GM10266 (cell line): ENCODE measurements around the gene SOWAHC.
A peak's percentile ranks its signal among the peaks of the same experiment; 100 is the strongest.
"Not testable (repeated sequence)": the region's sequence is repeated elsewhere in the genome, so short reads cannot be mapped to it uniquely, and the experiment has no call there.

Experiments used
- DNase-seq: peaks from one replicate; pipeline ENCODE4 v3.0.0; 2012; ENCODE audit errors: extremely low spot score
- CTCF ChIP-seq: IDR thresholded peaks from 2 replicates; pipeline ENCODE4 v1.5.1; 2012; ENCODE audit warnings: mild to moderate bottlenecking, low read depth; ENCODE audit not compliant: control insufficient read depth, insufficient read depth; ENCODE audit errors: missing control alignments

Gene SOWAHC

GRCh38 chr2:109613922-109614714 lies at the start of gene SOWAHC, which contains the start of gene SEPTIN10:
Gene SOWAHC (plus strand): TSS chr2:109614364. CDS start chr2:109614490, 126 bp downstream.
Gene SEPTIN10 (minus strand): TSS chr2:109613966. CDS start chr2:109613827, 139 bp downstream.
- peak; percentile 92 for DNase-seq
- TF ChIP-seq CTCF, result no peak

GRCh38 chr2:109575373-109575772 lies 38.8 kb upstream of the SOWAHC start:
- TF ChIP-seq CTCF, result no peak

GRCh38 chr2:109577630-109578029 lies 36.5 kb upstream of the SOWAHC start:
- not testable (repeated sequence) for DNase-seq

More at GRCh38 chr2:109575373-109575772, 38.8 kb upstream of the SOWAHC start:
- no peak for DNase-seq

GRCh38 chr2:109582928-109583895 lies 31.0 kb upstream of the SOWAHC start:
- no peak for DNase-seq
- TF ChIP-seq CTCF, result no peak

GRCh38 chr2:109586687-109587086 lies 27.5 kb upstream of the SOWAHC start:
- no peak for DNase-seq
- no peak for TF ChIP-seq CTCF

GRCh38 chr2:109591206-109591605 lies 23.0 kb upstream of the SOWAHC start:
- no peak for DNase-seq
- TF ChIP-seq CTCF, result no peak

- no peak for DNase-seq
- no peak for TF ChIP-seq CTCF
Measured at GRCh38 chr2:109592905-109593304, 21.3 kb upstream of the SOWAHC start.
